ENCODE data around the gene MYB. TPM values are rescaled to one million over a fixed set of nuclear protein-coding genes. Genes with fewer than 3 reads are reported as not detected.

The MYB gene
- polyA plus RNA-seq, 1 experiment = 0.10 TPM

DNA sequence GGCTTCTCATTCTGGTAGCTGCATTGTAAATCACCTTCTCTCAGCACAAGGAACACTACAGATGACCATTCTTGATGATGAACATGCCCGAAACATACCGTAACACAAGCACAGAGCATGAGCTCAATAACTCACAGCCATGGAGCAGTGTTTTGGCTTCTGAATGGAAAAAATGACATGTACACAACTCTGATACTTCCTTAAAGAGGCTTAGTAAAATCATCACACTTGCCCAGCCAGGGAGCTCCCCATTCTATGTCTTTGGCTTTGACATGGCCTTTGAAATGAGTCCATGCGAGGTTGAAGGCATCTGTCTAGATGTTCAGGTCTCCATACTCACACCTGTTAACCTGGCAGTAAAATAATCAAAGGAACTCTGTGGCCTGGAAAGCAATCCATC is 87.6 kb downstream of the MYB start:
- H3K27ac ChIP-seq (ENCODE audit: low read depth, low read length) = no peak overlapping the region
- H3K27me3 ChIP-seq (ENCODE audit: control insufficient read depth, insufficient read depth, low read length) = peaks cover 6% of the 10 kb centered on the region
- no peak for DNase-seq (ENCODE audit: low read depth, low spot score)
- POLR2A ChIA-PET = no interaction called here
- CTCF ChIA-PET = interaction anchor here (0.8 kb wide), 1 partner anchor 33 kb away, joined by 4 read pairs; no protein-coding TSS in a partner anchor
- H3K9me3 ChIP-seq (ENCODE audit: control insufficient read depth, insufficient read depth, low read length) = no peaks in the 10 kb centered on the region
- H3K4me3 ChIP-seq (ENCODE audit: low read depth, low read length) = no peak overlapping the region
- TF ChIP-seq, protein P1, sequence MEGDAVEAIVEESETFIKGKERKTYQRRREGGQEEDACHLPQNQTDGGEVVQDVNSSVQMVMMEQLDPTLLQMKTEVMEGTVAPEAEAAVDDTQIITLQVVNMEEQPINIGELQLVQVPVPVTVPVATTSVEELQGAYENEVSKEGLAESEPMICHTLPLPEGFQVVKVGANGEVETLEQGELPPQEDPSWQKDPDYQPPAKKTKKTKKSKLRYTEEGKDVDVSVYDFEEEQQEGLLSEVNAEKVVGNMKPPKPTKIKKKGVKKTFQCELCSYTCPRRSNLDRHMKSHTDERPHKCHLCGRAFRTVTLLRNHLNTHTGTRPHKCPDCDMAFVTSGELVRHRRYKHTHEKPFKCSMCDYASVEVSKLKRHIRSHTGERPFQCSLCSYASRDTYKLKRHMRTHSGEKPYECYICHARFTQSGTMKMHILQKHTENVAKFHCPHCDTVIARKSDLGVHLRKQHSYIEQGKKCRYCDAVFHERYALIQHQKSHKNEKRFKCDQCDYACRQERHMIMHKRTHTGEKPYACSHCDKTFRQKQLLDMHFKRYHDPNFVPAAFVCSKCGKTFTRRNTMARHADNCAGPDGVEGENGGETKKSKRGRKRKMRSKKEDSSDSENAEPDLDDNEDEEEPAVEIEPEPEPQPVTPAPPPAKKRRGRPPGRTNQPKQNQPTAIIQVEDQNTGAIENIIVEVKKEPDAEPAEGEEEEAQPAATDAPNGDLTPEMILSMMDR (IDR thresholded peaks at IDR 0.05; ENCODE audit: low read depth, low read length) = no peak

Small RNA genes within 50 kb of the gene (small RNA-seq; reads per million reads assigned to genes)
- not detected for gene MIR548A2 (ENCODE audit: insufficient read length, low read depth)

Other genes starting within 250 kb of the MYB start
- 0.33 and 0.35 TPM in 2 replicates for gene ALDH8A1, start 231.2 kb upstream of the MYB start, polyA plus RNA-seq (2011; rRNA removed)
- gene HBS1L, start 126.5 kb upstream of the MYB start, polyA plus RNA-seq (2011; rRNA removed) = 74.2 and 101 TPM in 2 replicates

Measured in AG04450 (cell line).